Fibroblast of the conjunctiva (primary cell): ENCODE data around the gene ENTPD8.

ENCODE experiments used
- DNase-seq: peaks from one replicate; pipeline ENCODE4 v3.0.0-alpha.2; 2010; ENCODE audit warnings: low read depth

Gene ENTPD8

GRCh38 chr9:137431416-137431931 is 9.7 kb downstream of the ENTPD8 start:
- DNase-seq, result no peak

GRCh38 chr9:137430723-137431415 is 10.3 kb downstream of the ENTPD8 start:
- DNase-seq, result no peak

- DNase-seq, result no peak
These were observed 11.0 kb downstream of the ENTPD8 start for GRCh38 chr9:137429974-137430722.

DNA sequence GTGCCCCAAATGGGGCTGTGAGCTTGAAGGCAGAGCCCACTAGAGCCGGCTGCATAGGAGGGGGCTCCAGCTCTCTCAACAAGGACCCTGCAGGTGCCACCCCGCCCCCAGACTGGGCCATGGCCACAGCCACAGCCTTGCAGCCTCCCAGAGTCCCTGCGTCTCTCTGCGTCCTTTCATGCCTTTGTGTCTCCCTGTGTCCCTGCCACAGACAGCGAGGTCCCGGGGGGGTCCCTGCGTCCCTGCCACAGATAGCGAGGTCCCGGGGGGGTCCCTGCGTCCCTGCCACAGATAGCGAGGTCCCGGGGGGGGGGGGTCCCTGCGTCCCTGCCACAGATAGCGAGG is 11.6 kb downstream of the ENTPD8 start:
- no peak for DNase-seq

DNA sequence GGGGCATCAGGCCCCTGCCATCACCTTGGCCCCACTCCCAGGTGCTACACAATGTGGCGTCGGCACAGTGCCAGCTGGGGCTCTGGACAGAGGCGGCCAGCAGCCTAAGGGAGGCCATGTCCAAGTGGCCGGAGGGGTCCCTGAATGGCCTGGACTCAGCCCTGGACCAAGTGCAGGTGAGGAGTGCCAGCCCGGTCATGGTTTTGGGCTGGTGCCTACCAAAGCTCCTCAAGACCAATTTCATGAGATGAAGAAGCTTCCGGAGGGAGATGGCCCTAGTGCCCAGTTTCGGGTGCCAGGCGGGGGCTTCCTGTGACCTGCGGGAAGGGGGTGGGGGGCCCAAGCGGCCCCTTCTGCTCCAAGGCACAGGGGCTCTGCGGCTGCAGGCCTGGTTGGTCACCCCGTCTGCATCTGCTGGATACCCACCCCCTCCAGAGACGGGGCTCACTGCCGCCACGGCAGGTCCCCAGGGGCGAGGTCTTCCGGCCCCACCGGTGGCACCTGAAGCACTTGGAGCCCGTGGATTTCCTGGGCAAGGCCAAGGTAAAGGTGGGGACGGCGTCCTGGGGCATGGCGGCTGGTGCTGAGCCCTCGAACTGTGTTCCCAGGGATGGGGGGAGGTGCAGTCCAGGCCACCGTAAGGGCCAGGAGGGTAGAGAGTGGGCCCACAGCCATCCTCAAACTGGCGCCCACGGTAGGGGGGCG is 12.2 kb downstream of the ENTPD8 start:
- no peak for DNase-seq

DNA sequence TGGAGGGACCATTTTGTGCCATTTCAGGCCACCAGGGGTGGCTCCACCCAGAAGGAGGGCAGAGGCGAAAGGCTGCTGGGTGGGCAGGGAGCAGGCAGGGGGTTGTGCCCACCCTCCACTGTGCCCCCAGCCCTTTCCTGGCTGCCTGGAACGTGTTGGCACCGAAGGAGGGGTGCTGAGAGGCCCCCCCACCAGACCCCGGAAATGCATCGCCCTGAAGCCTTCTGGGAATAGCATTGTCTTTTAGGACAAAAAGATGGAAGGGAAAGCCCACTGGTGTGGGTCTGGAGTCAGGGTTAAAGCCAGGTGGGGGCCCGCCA is 12.9 kb downstream of the ENTPD8 start:
- no peak for DNase-seq

DNA sequence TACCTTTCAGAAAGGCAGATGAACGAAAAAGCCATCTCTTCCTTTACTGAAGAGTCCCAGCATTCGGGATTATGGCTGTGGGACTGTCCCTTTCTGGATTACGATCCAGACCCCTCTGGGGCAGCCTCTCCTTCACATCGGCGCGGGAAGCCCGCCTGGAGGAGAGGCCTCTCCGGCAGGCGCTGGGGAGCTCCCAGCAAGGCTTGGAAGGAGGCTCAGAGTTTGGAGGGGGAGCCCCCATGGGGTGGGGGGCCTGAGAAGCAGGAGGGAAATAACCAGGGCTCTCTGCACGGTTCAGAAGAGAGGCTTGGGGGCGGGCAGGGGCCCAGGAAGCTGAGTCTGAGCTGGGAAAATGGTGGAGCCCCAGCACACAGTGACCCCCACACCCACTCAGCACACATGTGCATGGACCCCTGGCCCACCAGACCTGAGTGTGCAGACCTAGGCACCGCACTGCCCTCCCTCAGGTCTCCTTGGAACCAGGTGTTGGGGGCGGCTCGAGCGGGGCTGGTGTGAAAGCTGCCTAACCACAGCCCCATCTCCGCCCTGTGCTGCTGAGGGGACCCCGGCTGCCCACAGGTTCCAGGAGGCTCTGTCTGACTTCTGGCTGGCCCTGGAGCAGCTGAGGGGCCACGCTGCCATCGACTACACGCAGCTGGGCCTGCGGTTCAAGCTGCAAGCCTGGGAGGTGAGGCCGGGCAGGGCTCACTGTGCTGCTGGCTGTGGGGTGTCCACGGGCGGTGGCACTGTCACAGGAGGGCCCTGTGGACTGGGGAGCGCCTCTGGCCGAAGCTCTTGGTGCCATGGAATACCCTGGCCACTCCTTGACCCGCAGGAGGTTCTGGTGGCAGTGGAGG is 13.5 kb downstream of the ENTPD8 start:
- no peak for DNase-seq

- DNase-seq, result no peak
These were observed 15.0 kb downstream of the ENTPD8 start for GRCh38 chr9:137426018-137426681.

DNA sequence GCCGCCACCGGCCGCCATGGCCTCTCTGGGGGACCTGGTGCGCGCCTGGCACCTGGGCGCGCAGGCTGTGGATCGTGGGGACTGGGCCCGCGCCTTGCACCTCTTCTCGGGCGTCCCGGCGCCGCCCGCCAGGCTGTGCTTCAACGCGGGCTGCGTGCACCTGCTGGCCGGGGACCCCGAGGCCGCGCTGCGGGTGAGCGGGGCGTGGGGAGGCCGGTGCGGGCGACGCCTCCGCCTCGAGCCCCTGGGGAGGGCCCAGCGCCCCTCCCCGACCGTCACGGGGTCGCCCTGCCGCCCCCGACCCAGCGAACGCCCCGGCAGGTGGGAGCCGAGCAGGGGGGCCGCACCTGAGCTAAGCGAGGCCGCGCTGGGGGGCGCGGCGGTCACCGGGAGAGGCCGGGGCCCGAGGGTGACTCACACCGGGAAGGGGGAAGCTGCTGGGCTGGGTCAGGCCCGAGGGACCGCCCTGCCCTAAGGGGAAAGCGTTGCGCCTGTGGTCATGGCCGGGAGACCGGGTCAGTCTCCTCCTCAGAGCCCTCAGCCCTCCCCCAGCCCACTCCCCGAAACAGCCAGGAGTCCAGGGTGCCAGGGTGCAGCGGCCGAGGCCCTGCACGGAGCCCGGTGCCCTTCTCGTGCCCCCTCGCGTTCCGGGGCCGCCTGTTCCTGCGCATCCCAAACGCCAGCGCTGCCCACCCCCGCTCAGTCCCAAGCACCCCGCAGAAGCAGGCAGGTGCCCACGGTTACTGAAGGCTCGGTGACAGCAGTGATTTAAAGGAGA is 17.5 kb downstream of the ENTPD8 start:
- DNase-seq, result no peak

- peak; percentile 81 for DNase-seq
These were observed 18.3 kb downstream of the ENTPD8 start, which contains the start of the genes EXD3 and NOXA1 for GRCh38 chr9:137422604-137423513. Gene EXD3, minus strand, starts transcription at chr9:137423162. Its CDS starts 27,805 bp downstream, at chr9:137395357. Gene NOXA1, plus strand, starts transcription at chr9:137423393. Its CDS starts 137 bp downstream, at chr9:137423530.

DNA sequence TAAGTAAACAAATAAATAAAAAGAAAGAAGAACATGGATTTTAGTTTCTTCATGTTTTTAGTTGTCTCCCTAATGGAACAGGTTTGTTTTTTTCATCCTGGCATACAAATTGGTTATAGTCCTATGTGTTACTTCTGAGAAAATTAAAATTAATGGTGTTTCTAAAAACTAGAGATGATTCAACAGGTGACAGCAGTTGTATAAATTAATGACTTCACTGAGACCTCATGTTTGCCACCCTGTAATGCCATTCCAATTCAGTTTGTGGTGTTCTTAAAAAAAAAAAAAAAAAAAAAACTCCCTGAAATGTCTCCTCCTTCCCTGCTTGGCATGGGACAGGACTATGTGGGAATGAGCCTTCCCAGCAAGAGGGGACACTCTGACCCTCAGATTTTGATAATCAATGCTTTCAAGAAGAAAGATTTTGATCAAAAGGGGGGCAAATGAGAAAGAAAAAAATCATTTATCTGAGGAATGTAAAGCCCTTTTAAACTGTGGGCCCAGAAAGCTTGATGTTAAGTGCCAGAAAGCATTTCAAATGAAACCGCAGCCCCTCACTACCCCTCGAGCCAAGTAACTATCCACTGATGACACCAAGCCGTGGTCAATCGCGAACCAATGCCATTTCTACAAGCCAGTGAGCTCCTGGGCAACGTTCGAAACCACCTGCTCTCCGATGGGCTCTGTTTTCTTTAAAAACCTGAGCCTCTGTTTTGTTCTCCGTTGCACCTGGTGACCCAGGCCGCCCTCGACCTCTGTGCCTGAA is 19.1 kb downstream of the ENTPD8 start:
- DNase-seq, result no peak

GRCh38 chr9:137417161-137418021 is 23.8 kb downstream of the ENTPD8 start:
- DNase-seq, result no peak

- DNase-seq, result no peak
These were observed 24.5 kb downstream of the ENTPD8 start for GRCh38 chr9:137416563-137417151.

GRCh38 chr9:137416006-137416562 is 25.1 kb downstream of the ENTPD8 start:
- no peak for DNase-seq

GRCh38 chr9:137415451-137415850 is 25.7 kb downstream of the ENTPD8 start:
- no peak for DNase-seq

- no peak for DNase-seq
These were observed 28.7 kb downstream of the ENTPD8 start for GRCh38 chr9:137412431-137412830.
